ENCODE measurements around the gene USP2. TPM values are rescaled to one million over a fixed set of nuclear protein-coding genes. Genes with fewer than 3 reads are reported as not detected.

USP2 gene
- total RNA-seq, 1 donor from 2014 or later = 13.2 TPM

GRCh38 chr11:119415966-119416365 lies 34.5 kb upstream of the USP2 start:
- no peak overlapping the region for H3K4me3 Mint-ChIP-seq
- H3K27ac Mint-ChIP-seq = no peak overlapping the region
- H3K27me3 Mint-ChIP-seq (ENCODE audit: low read depth) = peaks cover 1% of the 10 kb centered on the region
- peaks cover 17% of the 10 kb centered on the region for H3K36me3 Mint-ChIP-seq
- DNase-seq (ENCODE audit: low spot score in 2 of 2, unreplicated experiment in 2 of 2) = no peak
- no peak for TF ChIP-seq CTCF (IDR thresholded peaks at IDR 0.05; ENCODE audit: unreplicated experiment)
- H3K4me1 Mint-ChIP-seq = peaks cover 19% of the 10 kb centered on the region
- H3K9me3 Mint-ChIP-seq = peaks cover 12% of the 10 kb centered on the region

- DNase-seq (ENCODE audit: low spot score in 2 of 2, unreplicated experiment in 2 of 2) = no peak
- Mint-ChIP-seq H3K36me3 (peaks cover 17% of the 10 kb centered on the region), H3K4me1 (peaks cover 18% of the 10 kb centered on the region), H3K9me3 (peaks cover 12% of the 10 kb centered on the region), H3K4me3 (no peak overlapping the region), H3K27me3 (ENCODE audit: low read depth) (peaks cover 1% of the 10 kb centered on the region), H3K27ac (no peak overlapping the region)
- TF ChIP-seq CTCF (IDR thresholded peaks at IDR 0.05; ENCODE audit: unreplicated experiment) = no peak
These were observed 34.0 kb upstream of the USP2 start for GRCh38 chr11:119415517-119415916.

GRCh38 chr11:119414734-119415133 lies 33.2 kb upstream of the USP2 start:
- Mint-ChIP-seq H3K36me3 (peaks cover 13% of the 10 kb centered on the region), H3K27ac (no peak overlapping the region), H3K9me3 (peaks cover 12% of the 10 kb centered on the region), H3K27me3 (ENCODE audit: low read depth) (no peaks in the 10 kb centered on the region), H3K4me1 (peaks cover 14% of the 10 kb centered on the region), H3K4me3 (no peak overlapping the region)
- DNase-seq (ENCODE audit: low spot score in 2 of 2, unreplicated experiment in 2 of 2) = no peak
- TF ChIP-seq CTCF (IDR thresholded peaks at IDR 0.05; ENCODE audit: unreplicated experiment) = no peak

- DNase-seq (ENCODE audit: low spot score in 2 of 2, unreplicated experiment in 2 of 2) = no peak
- no peak overlapping the region for H3K27ac Mint-ChIP-seq
- no peaks in the 10 kb centered on the region for H3K27me3 Mint-ChIP-seq (ENCODE audit: low read depth)
- TF ChIP-seq CTCF (IDR thresholded peaks at IDR 0.05; ENCODE audit: unreplicated experiment) = no peak
- peaks cover 12% of the 10 kb centered on the region for H3K9me3 Mint-ChIP-seq
- H3K4me3 Mint-ChIP-seq = no peak overlapping the region
- peaks cover 10% of the 10 kb centered on the region for H3K36me3 Mint-ChIP-seq
- peaks cover 14% of the 10 kb centered on the region for H3K4me1 Mint-ChIP-seq
These were observed 32.8 kb upstream of the USP2 start for GRCh38 chr11:119414321-119414720.

- Mint-ChIP-seq H3K27me3 (ENCODE audit: low read depth) (no peaks in the 10 kb centered on the region), H3K4me3 (no peak overlapping the region), H3K36me3 (no peaks in the 10 kb centered on the region), H3K27ac (no peak overlapping the region), H3K9me3 (peaks cover 12% of the 10 kb centered on the region), H3K4me1 (peaks cover 5% of the 10 kb centered on the region)
- DNase-seq (ENCODE audit: low spot score in 2 of 2, unreplicated experiment in 2 of 2) = no peak
- TF ChIP-seq CTCF (IDR thresholded peaks at IDR 0.05; ENCODE audit: unreplicated experiment) = no peak
These were observed 30.6 kb upstream of the USP2 start for GRCh38 chr11:119412072-119412471.

GRCh38 chr11:119410501-119410900 lies 29.0 kb upstream of the USP2 start:
- Mint-ChIP-seq H3K36me3 (no peaks in the 10 kb centered on the region), H3K27ac (no peak overlapping the region), H3K27me3 (ENCODE audit: low read depth) (no peaks in the 10 kb centered on the region), H3K4me3 (no peak overlapping the region), H3K9me3 (peaks cover 12% of the 10 kb centered on the region), H3K4me1 (peaks cover 4% of the 10 kb centered on the region)
- TF ChIP-seq CTCF (IDR thresholded peaks at IDR 0.05; ENCODE audit: unreplicated experiment) = no peak
- DNase-seq (ENCODE audit: low spot score in 2 of 2, unreplicated experiment in 2 of 2) = no peak

Measured in mesothelial cell of epicardium (in vitro differentiated cells).